NCI-H2171 (cell line): ENCODE results near the gene ADAM8.
"Not testable (repeated sequence)": the region's sequence is repeated elsewhere in the genome, so short reads cannot be mapped to it uniquely, and the experiment has no call there.

Experiments
- DNase-seq: peaks from one replicate; lab custom pipeline; 2025; lab: John Stamatoyannopoulos, UW

ADAM8 gene

GRCh38 chr10:133249094-133249780 is 27.4 kb downstream of the ADAM8 start:
- DNase-seq, result no peak

GRCh38 chr10:133248334-133248715 is 28.3 kb downstream of the ADAM8 start:
- DNase-seq, result no peak

- no peak for DNase-seq
Observed at GRCh38 chr10:133247681-133248333, 28.9 kb downstream of the ADAM8 start.

- no peak for DNase-seq
Observed at GRCh38 chr10:133246236-133246626, 30.4 kb downstream of the ADAM8 start.

- DNase-seq, result no peak
Observed at GRCh38 chr10:133245439-133246235, 31.0 kb downstream of the ADAM8 start.

- DNase-seq, result no peak
Observed at GRCh38 chr10:133243593-133243992, 33.1 kb downstream of the ADAM8 start.

GRCh38 chr10:133242611-133243356 is 33.9 kb downstream of the ADAM8 start:
- DNase-seq, result no peak

- DNase-seq, result no peak
Observed at GRCh38 chr10:133241501-133242205, 35.0 kb downstream of the ADAM8 start.

- no peak for DNase-seq
Observed at GRCh38 chr10:133239990-133240389, 36.7 kb downstream of the ADAM8 start.

GRCh38 chr10:133238466-133238804 is 38.2 kb downstream of the ADAM8 start:
- DNase-seq, result no peak

- no peak for DNase-seq
Observed at GRCh38 chr10:133237588-133238465, 38.8 kb downstream of the ADAM8 start, which contains the start of gene VENTX. Gene VENTX (plus strand): TSS chr10:133237855. CDS start chr10:133237915, 60 bp downstream.

GRCh38 chr10:133237241-133237587 is 39.5 kb downstream of the ADAM8 start:
- no peak for DNase-seq

GRCh38 chr10:133236401-133237240 is 40.0 kb downstream of the ADAM8 start:
- DNase-seq, result no peak

- DNase-seq, result no peak
Observed at GRCh38 chr10:133235932-133236331, 40.7 kb downstream of the ADAM8 start.

- no peak for DNase-seq
Observed at GRCh38 chr10:133235265-133235855, 41.3 kb downstream of the ADAM8 start.

GRCh38 chr10:133234796-133235195 is 41.9 kb downstream of the ADAM8 start:
- not testable (repeated sequence) for DNase-seq

- no peak for DNase-seq
Observed at GRCh38 chr10:133231946-133232574, 44.6 kb downstream of the ADAM8 start.

GRCh38 chr10:133231244-133231945 is 45.3 kb downstream of the ADAM8 start:
- DNase-seq, result no peak
